ENCODE results near the gene SLPI.

DNA sequence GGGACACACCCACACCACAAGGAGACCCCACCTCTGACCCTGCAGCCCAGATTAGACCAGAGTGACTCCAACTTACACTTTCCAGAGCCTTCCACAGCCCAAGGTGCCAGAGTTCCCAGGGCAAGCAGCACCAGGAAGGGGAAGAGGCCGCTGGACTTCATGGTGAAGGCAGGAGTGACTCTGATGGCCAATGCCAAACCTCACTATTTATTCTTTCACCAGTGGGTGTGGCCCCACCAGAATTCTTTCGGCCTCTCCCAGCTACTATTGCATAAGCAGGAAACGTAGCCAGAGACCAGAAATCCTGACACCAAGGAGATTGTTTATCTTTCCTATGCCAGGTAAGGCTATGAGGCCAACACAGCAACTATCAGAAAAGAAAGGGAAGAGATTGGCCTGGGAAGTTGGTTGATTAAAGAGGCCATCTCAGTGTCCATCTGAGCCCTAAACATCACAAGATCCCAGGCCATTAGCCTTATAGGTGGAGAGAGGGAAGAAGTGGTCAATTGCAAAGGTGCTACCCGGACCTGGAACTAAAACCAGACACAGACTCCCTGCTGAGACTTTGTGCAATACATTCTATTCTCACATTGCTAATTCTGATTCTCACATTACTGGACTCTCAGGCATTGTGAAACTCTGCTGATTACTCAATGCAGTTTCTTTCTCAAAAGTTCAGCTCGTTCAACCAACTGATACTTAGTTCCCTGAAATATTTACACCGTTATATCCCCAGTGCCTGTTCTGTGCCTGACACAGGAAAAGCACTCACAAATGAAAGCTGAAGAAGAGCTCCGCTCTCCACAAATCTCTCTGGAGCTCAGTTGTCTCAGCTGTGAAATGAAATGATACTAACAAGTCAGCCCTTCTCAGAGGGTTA lies at the start of gene SLPI:
- TF ChIP-seq SP1 (IDR thresholded peaks at IDR 0.05), result no peak
- no peak for TF ChIP-seq ELF4 (IDR thresholded peaks at IDR 0.05)
- no peak for TF ChIP-seq FOXA1 (IDR thresholded peaks at IDR 0.05)
- TF ChIP-seq SUZ12 (IDR thresholded peaks at IDR 0.05), result no peak
- no peak for TF ChIP-seq BHLHE40 (IDR thresholded peaks at IDR 0.05; ENCODE audit: borderline replicate concordance)
- TF ChIP-seq LEF1 (IDR thresholded peaks at IDR 0.05; ENCODE audit: borderline replicate concordance), result no peak
- TF ChIP-seq TARDBP (IDR thresholded peaks at IDR 0.05), result no peak
- TF ChIP-seq HDGF (IDR thresholded peaks at IDR 0.05; ENCODE audit: borderline replicate concordance), result no peak
- TF ChIP-seq, protein P1, sequence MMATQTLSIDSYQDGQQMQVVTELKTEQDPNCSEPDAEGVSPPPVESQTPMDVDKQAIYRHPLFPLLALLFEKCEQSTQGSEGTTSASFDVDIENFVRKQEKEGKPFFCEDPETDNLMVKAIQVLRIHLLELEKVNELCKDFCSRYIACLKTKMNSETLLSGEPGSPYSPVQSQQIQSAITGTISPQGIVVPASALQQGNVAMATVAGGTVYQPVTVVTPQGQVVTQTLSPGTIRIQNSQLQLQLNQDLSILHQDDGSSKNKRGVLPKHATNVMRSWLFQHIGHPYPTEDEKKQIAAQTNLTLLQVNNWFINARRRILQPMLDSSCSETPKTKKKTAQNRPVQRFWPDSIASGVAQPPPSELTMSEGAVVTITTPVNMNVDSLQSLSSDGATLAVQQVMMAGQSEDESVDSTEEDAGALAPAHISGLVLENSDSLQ (IDR thresholded peaks at IDR 0.05), result no peak
- TF ChIP-seq NFRKB (IDR thresholded peaks at IDR 0.05), result no peak
- TF ChIP-seq FOXK2 (IDR thresholded peaks at IDR 0.05), result no peak
